HepG2 (cell line): ENCODE data around the gene RAB38.

Experiments
- BCL6 ChIP-seq: IDR thresholded peaks from 2 replicates; pipeline ENCODE4 v1.6.1; 2016; ENCODE audit warnings: missing genetic modification reagents, missing compliant biosample characterization
- RBM22 ChIP-seq: fragments of 200-400 bp; formaldehyde crosslinking; optimal IDR thresholded peaks from 2 replicates; pipeline ENCODE3; 2017; ENCODE audit warnings: mild to moderate bottlenecking, low read length, moderate library complexity
- REST ChIP-seq, 2 experiments: IDR thresholded peaks; 2 replicates each; pipeline ENCODE4 v1.6.1; 2011 to 2012; ENCODE audit warnings: low read length in 2 of 2, borderline replicate concordance in 1 of 2, low read depth in 1 of 2, mild to moderate bottlenecking in 1 of 2, moderate library complexity in 1 of 2

- TF ChIP-seq BCL6 (no peak), REST (IDR thresholded peaks at IDR 0.05; ENCODE audit: borderline replicate concordance in 1 of 2, low read depth in 1 of 2, low read length in 2 of 2) (no peak), RBM22 (no peak)
Observed at GRCh38 chr11:88064097-88064705, 111.0 kb downstream of the RAB38 start.
